Fibroblast of skin of scalp (primary cell): ENCODE results near the gene MEG3.

Experiments used
- DNase-seq: peaks from one replicate; pipeline ENCODE4 v3.0.0-alpha.2; 2013

MEG3 gene

GRCh38 chr14:100850841-100851585 lies 25.1 kb downstream of the MEG3 start:
- DNase-seq: peak; percentile 35

GRCh38 chr14:100851586-100851916 lies 25.6 kb downstream of the MEG3 start:
- DNase-seq: no peak

GRCh38 chr14:100851946-100852620 lies 26.2 kb downstream of the MEG3 start:
- DNase-seq: no peak

GRCh38 chr14:100854435-100854834 lies 28.5 kb downstream of the MEG3 start:
- DNase-seq: no peak

- no peak for DNase-seq
These were observed 29.5 kb downstream of the MEG3 start for GRCh38 chr14:100855256-100855930.

GRCh38 chr14:100856056-100856950 lies 30.4 kb downstream of the MEG3 start:
- DNase-seq: no peak

GRCh38 chr14:100857233-100857922 lies 31.5 kb downstream of the MEG3 start:
- no peak for DNase-seq

- no peak for DNase-seq
These were observed 32.3 kb downstream of the MEG3 start for GRCh38 chr14:100857923-100858837.

- no peak for DNase-seq
These were observed 32.9 kb downstream of the MEG3 start for GRCh38 chr14:100858838-100859220.

- DNase-seq: no peak
These were observed 33.9 kb downstream of the MEG3 start for GRCh38 chr14:100859781-100860180.

GRCh38 chr14:100860556-100861187 lies 34.8 kb downstream of the MEG3 start:
- no peak for DNase-seq

GRCh38 chr14:100861188-100861936 lies 35.4 kb downstream of the MEG3 start:
- peak; percentile 18 for DNase-seq

- no peak for DNase-seq
These were observed 36.0 kb downstream of the MEG3 start for GRCh38 chr14:100861937-100862247.

- DNase-seq: no peak
These were observed 36.4 kb downstream of the MEG3 start for GRCh38 chr14:100862277-100862676.

- no peak for DNase-seq
These were observed 36.9 kb downstream of the MEG3 start for GRCh38 chr14:100862793-100863192.

- no peak for DNase-seq
These were observed 38.3 kb downstream of the MEG3 start for GRCh38 chr14:100864206-100864605.

GRCh38 chr14:100864960-100865681 lies 39.2 kb downstream of the MEG3 start:
- no peak for DNase-seq

- no peak for DNase-seq
These were observed 40.0 kb downstream of the MEG3 start for GRCh38 chr14:100865682-100866591.
